Activated CD4-positive, alpha-beta T cell treated with anti-CD3 and anti-CD28 coated beads, Interleukin-2, amount 10 ng/mL, durations not matched to agents 7 days and 5 days (primary cell): ENCODE data around the gene LASP1. TPM values are rescaled to one million over a fixed set of nuclear protein-coding genes. Genes with fewer than 3 reads are reported as not detected.
A peak's percentile ranks its signal among the peaks of the same experiment; 100 is the strongest.

Experiments
- CTCF ChIA-PET: fragments of 350-600 bp; sonication (Branson Sonifier 250); formaldehyde crosslinking; loops from one replicate; lab custom pipeline; 2021; ENCODE audit warnings: antibody characterized with exemption; lab: Charles Lee
- POLR2A ChIA-PET: fragments of 350-600 bp; sonication (Branson Sonifier 250); formaldehyde crosslinking; loops from one replicate; lab custom pipeline; 2021; ENCODE audit warnings: antibody characterized with exemption; lab: Charles Lee
- DNase-seq: peaks from one replicate; pipeline ENCODE4 v3.0.0-alpha.2; 2020
- H3K27ac Mint-ChIP-seq: one replicate; pipeline ENCODE4 v1.8.0; 2021; ENCODE audit warnings: mild to moderate bottlenecking, moderate library complexity, mixed read lengths
- H3K27me3 Mint-ChIP-seq: one replicate; pipeline ENCODE4 v1.8.0; 2021; ENCODE audit warnings: mixed read lengths
- H3K36me3 Mint-ChIP-seq: one replicate; pipeline ENCODE4 v1.8.0; 2021; ENCODE audit warnings: low read depth, mixed read lengths
- H3K4me1 Mint-ChIP-seq: one replicate; pipeline ENCODE4 v1.8.0; 2021; ENCODE audit warnings: mixed read lengths
- H3K4me3 Mint-ChIP-seq: one replicate; pipeline ENCODE4 v1.8.0; 2021; ENCODE audit warnings: mild to moderate bottlenecking, moderate library complexity, mixed read lengths
- H3K9me3 Mint-ChIP-seq: one replicate; pipeline ENCODE4 v1.8.0; 2021; ENCODE audit warnings: mixed read lengths
- total RNA-seq, 2 experiments: library from RNA; stranded (reverse); gene quantifications; one replicate each; pipeline ENCODE4 v1.2.3, GENCODE V29; 2021

LASP1 gene
- total RNA-seq, 2 experiments from 2014 or later: 189 to 200 TPM

DNA sequence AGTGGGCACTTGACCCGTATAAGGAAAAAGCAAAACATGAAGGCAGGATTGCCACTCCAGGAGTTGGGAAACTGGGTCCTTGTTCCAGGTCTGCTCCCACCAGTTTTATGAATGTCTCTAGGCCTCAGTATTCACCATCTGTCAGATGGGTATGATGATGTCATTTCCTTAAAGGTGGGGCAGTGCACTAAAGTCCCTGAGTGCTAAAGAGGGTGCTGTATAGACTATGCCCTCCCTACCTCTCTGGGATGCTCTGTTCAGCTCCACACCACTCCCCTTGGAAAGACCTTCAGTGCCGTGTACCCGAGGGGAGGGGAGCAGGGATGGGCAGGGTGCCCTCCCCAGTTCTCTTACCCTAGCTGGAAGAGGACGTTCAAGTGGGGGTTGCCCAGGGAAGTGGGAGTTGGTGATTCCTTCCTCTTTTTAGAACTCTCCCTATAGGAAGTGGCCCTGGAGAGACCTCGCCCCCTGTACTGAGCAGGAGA lies 2.2 kb downstream of the LASP1 start:
- Mint-ChIP-seq H3K4me3 (peak overlapping the region; percentile 90), H3K4me1 (peaks cover 72% of the 10 kb centered on the region), H3K27ac (peak overlapping the region; percentile 88), H3K9me3 (no peaks in the 10 kb centered on the region), H3K27me3 (no peaks in the 10 kb centered on the region), H3K36me3 (peaks cover 10% of the 10 kb centered on the region)
- CTCF ChIA-PET: interaction anchor here (0.6 to 3.3 kb wide), 10 partner anchors 10 to 534 kb away, joined by 3 to 16 read pairs (median 5); partner anchors contain the start of gene RPL23
- peak; percentile 19 for DNase-seq
- POLR2A ChIA-PET: interaction anchor here (0.6 to 1.0 kb wide), 2 partner anchors 18 to 1027 kb away, joined by 3 to 4 read pairs; no protein-coding TSS in a partner anchor

DNA sequence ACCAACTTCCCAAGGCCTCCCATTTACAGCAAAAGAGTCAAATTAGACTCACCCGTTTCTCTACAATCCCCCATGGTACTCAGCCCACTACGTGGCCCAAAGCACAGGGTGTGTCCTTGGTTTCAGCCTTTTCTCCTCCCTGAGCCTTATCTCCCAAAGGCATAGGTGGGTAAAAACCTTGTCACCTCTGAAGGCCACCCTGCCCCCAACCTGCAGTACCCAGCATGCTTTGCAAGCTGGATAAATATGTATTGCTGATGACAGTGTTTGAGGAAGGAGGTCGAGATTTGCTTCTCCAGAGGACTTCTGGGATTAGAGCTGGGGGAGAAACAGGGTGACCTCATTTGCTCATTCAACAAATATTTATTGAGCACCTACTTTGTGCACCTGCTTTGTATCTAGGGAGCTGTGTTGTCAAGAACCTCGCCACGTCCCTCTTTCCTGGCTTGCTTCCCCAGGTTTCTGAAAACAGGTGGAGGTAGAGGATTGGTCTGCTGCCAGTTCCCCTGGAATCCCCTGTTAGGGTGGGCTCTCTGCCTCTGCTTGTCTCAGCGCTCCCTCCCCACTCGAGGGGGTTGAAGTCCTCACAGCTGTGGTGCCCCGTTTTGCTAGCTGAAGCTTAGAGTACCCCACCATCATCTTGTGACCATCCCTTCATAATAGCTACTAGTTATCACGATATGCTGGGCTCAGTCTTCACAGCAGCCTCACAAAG lies 3.0 kb downstream of the LASP1 start:
- ChIA-PET CTCF (interaction anchor here (1.1 to 2.8 kb wide), 7 partner anchors 10 to 280 kb away, joined by 3 to 11 read pairs (median 4); no protein-coding TSS in a partner anchor), POLR2A (no interaction called here)
- peak overlapping the region; percentile 90 for H3K4me3 Mint-ChIP-seq
- H3K27ac Mint-ChIP-seq: peak overlapping the region; percentile 26
- H3K36me3 Mint-ChIP-seq: peaks cover 16% of the 10 kb centered on the region
- DNase-seq: no peak
- no peaks in the 10 kb centered on the region for H3K9me3 Mint-ChIP-seq
- H3K4me1 Mint-ChIP-seq: peaks cover 74% of the 10 kb centered on the region
- H3K27me3 Mint-ChIP-seq: no peaks in the 10 kb centered on the region

DNA sequence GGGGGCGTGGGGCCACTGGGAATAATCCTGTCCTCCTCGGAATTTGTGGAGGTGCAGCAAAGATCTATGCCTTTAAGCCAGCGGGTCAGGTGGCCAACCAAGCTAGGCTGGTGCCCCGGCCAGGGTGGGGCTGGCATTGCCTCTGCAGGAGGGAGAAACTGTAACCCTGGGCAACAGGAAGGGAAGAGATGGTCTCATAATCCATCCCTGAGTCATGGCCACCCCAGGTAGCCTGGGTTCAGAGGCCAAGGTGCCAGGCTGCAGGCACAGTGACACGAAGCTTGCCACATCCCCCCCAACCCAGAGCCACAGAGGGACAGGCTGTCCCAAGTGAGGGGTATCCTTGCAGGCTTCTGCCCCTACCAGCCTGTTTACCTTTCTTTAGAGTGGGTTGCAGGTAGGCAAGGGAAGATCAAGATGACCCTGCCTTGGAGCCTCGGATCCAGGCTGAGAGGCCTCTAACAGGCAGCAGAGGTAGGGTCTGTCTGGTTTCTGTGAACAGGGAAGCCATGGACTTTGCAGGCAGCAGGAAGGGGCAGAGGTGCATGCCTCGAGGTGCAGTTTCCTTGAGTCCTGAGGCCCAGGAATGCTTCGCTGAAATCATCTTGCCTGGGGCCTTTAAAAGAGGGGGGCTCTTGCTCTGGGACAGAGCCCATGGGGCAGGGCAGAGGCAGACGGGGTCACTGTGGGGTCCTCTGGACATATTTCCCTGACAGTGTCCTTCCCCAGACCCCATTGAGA lies 4.0 kb downstream of the LASP1 start:
- Mint-ChIP-seq H3K27ac (peak overlapping the region; percentile 57), H3K4me3 (no peak overlapping the region), H3K36me3 (peaks cover 26% of the 10 kb centered on the region), H3K27me3 (no peaks in the 10 kb centered on the region), H3K4me1 (peaks cover 74% of the 10 kb centered on the region), H3K9me3 (no peaks in the 10 kb centered on the region)
- DNase-seq: no peak
- POLR2A ChIA-PET: no interaction called here
- CTCF ChIA-PET: interaction anchor here (1.2 to 2.8 kb wide), 4 partner anchors 9 to 25 kb away, joined by 3 to 11 read pairs (median 4); no protein-coding TSS in a partner anchor

DNA sequence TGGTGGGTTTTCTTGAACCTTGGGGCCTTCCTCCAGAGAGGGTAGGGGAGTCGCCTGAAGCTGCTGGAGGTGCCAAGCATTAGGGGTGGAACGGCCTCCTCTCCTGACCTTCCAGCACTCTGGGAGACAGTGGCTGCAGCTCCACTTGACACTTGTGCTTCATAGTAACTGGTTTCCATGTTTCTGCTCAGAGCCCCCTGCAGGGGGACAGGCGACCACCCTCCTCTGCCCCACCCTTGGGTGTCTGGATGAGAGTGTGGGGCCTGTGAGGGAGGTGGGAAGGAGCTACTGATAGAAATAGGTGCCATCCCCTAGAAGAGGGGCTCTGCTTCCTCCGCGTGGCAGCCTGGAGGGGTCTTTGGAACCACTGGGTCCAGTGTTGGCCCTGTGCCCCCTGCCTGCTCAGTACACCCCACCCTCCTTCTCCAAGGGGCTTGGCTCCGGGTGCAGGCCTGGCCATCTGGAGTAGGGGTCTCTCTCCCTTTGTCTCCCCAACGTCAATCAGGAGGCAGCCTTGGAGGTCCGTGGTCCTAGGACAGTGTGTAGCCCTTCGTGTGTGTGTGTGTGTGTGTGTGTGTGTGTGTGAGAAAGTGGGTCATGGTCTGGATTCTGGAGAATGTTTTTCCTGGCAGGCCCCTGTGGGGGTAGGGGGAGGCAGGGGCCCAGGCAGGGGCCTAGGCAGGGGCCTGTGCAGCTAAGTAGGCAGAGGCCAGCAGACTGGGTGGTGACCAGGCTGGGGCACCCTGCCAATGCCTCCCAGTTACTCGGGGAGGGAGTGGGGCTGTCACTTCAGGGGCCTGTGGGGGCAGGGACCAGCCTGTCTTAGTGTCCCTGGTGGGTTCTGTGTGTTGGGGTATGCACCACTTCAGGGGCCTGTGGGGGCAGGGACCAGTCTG lies 4.9 kb downstream of the LASP1 start:
- H3K4me1 Mint-ChIP-seq: peaks cover 79% of the 10 kb centered on the region
- POLR2A ChIA-PET: no interaction called here
- H3K27ac Mint-ChIP-seq: peak overlapping the region; percentile 17
- no peak overlapping the region for H3K4me3 Mint-ChIP-seq
- DNase-seq: no peak
- CTCF ChIA-PET: interaction anchor here (0.5 to 2.8 kb wide), 3 partner anchors 11 to 1323 kb away, joined by 4 to 11 read pairs (median 4); no protein-coding TSS in a partner anchor
- H3K9me3 Mint-ChIP-seq: no peaks in the 10 kb centered on the region
- no peaks in the 10 kb centered on the region for H3K27me3 Mint-ChIP-seq
- peaks cover 31% of the 10 kb centered on the region for H3K36me3 Mint-ChIP-seq

DNA sequence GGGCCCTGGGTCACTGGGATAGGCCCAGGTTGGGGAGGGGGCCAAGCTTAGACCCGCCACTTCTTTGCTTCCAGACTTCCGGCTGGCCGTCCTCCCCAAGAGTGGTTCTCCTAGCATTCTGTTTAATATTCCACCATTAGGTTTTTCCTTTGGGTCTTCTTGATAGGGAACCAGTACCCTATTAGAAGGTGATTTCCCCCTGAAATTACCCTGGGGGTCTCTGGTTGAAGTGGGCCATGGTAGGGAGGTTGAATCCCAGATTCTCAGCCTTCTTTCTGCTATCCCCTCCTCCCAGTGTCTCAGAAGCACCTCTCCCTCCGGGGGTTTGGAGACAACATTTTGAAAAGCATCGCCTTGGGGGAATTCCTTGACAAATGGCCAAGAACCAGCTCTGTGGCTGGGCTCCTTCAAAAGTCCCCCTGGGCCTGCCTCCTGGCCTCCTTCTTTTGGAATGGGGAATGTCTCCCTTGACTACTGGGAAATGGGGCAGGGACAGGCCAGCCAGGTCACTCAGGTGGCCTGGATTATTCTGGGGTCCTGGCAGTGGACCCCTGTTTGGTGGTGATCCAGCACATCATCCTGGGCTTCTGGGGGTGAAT lies 5.7 kb downstream of the LASP1 start:
- H3K9me3 Mint-ChIP-seq: no peaks in the 10 kb centered on the region
- CTCF ChIA-PET: interaction anchor here (1.0 kb wide), 1 partner anchor 10 kb away, joined by 3 read pairs; no protein-coding TSS in a partner anchor
- POLR2A ChIA-PET: no interaction called here
- peaks cover 87% of the 10 kb centered on the region for H3K4me1 Mint-ChIP-seq
- H3K4me3 Mint-ChIP-seq: no peak overlapping the region
- no peak for DNase-seq
- H3K36me3 Mint-ChIP-seq: peaks cover 39% of the 10 kb centered on the region
- no peaks in the 10 kb centered on the region for H3K27me3 Mint-ChIP-seq
- peak overlapping the region; percentile 57 for H3K27ac Mint-ChIP-seq

DNA sequence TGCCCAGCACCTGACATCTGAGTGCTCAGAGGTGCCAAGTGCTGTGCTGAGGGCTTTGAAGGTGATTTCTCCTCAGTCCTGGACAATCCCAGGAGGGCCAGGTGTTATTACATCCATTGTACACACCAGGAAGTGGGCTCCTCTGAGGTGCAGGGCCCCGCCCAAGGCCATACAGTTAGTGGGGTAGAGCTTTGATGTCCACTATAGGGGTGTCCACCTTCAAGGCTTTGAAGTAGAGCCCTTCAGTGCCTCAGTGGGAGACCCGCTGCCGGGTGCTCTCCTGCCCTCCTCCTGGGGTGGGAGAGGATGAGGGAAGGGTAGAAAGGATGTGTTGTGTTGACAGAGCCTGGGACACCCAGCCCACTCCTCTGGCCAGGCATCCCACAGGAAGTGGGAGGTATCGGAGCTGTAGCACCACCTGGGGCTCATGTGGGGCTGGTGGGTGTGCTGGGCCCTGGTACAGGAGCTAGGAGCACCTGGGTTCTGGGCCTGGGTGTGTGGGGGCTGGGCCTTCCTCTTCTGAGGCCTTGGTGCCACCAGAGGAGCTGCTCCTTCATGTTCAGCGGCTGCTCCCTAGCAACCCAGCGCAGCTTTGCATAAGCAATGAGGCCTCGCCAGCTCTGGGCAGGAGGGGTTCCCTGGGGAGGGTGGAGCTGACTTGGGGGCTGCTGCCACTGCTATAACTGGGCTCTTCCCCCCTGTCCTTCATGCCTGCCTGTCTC lies 7.4 kb downstream of the LASP1 start:
- no peaks in the 10 kb centered on the region for H3K27me3 Mint-ChIP-seq
- POLR2A ChIA-PET: no interaction called here
- H3K4me3 Mint-ChIP-seq: no peak overlapping the region
- peaks cover 93% of the 10 kb centered on the region for H3K4me1 Mint-ChIP-seq
- H3K9me3 Mint-ChIP-seq: no peaks in the 10 kb centered on the region
- peak; percentile 70 for DNase-seq
- H3K27ac Mint-ChIP-seq: peak overlapping the region; percentile 79
- H3K36me3 Mint-ChIP-seq: peaks cover 46% of the 10 kb centered on the region
- CTCF ChIA-PET: interaction anchor here (0.7 to 1.4 kb wide), 4 partner anchors 8 to 21 kb away, joined by 3 to 5 read pairs (median 4); no protein-coding TSS in a partner anchor

DNA sequence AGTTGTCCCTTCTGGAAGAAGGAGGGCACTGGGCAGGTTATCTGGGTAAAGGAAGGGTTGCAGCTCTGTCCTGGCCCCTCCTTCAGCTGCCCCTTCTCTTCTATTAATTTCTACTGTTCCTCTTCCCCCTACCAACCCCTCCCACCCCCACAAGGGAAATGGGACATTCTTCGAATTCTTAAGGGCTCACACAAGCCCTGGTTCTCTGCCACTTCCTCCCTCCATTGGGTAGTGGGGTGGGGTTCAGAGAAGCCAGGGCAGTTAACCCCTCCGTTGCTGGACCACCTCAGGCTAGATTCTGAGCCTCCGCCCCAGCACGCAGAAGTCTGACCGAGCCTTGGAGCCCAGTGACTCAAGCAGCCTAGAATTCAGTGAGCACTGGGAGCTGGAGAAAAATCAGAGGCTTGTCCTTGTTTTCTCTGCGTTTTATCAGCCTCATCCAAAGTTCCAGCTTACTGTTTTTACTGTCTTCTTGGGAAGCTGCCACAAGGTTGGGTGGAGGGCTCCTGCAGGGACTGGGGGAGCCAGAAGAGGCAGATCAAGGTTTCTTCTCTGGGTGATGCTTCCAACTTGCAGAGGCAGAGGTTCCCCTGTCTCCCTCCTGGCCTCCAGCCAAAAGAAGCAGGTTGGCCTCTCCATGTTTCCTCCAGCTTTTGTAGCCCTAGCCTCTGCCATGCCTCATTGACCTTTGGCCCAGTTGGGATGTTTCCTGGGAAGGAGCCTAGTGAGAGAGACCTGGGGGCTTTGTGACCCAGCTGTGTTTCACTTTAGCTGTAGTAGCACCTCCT lies 10.2 kb downstream of the LASP1 start:
- ChIA-PET CTCF (no interaction called here), POLR2A (interaction anchor here (0.7 kb wide), 1 partner anchor 49 kb away, joined by 3 read pairs; no protein-coding TSS in a partner anchor)
- DNase-seq: peak; percentile 43
- H3K36me3 Mint-ChIP-seq: peaks cover 65% of the 10 kb centered on the region
- no peaks in the 10 kb centered on the region for H3K27me3 Mint-ChIP-seq
- peaks cover 90% of the 10 kb centered on the region for H3K4me1 Mint-ChIP-seq
- H3K9me3 Mint-ChIP-seq: no peaks in the 10 kb centered on the region
- H3K27ac Mint-ChIP-seq: peak overlapping the region; percentile 80
- peak overlapping the region; percentile 57 for H3K4me3 Mint-ChIP-seq

DNA sequence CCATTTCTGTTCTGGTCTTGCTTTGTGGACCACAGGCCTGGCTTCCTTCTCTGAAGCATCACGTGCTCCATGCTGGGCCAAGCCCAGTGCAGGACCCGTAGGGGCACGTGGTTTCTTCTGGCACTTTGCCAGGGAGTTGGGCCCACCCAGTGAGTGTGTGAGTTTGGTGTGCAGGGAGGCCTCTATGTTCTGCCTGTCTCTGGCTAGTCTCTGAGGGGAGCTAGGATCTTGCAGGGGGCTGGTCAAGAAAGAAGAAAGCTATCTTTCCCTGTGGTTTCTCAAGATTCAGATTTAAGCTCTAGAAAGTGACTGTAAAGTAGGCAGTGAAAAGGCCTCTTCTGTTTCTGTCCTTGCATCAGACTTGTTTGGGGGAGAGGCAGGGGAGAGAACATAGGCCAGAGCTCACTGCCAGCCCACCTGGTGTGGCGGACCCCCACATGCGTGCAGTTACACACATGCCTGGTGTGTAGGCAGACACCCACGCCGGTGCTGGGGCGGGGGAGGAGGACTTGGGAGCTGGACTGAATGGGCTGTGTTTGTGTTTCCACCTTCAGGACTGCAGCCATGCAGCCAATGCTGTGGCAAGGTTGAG lies 11.8 kb downstream of the LASP1 start:
- peak; percentile 48 for DNase-seq
- Mint-ChIP-seq H3K9me3 (no peaks in the 10 kb centered on the region), H3K27ac (peak overlapping the region; percentile 88), H3K27me3 (no peaks in the 10 kb centered on the region), H3K4me3 (peak overlapping the region; percentile 21), H3K4me1 (peaks cover 92% of the 10 kb centered on the region), H3K36me3 (peaks cover 76% of the 10 kb centered on the region)
- CTCF ChIA-PET: interaction anchor here (0.6 to 1.6 kb wide), 5 partner anchors 9 to 205 kb away, joined by 3 to 5 read pairs (median 5); no protein-coding TSS in a partner anchor
- POLR2A ChIA-PET: interaction anchor here (0.9 kb wide), 1 partner anchor 12 kb away, joined by 3 read pairs; no protein-coding TSS in a partner anchor

DNA sequence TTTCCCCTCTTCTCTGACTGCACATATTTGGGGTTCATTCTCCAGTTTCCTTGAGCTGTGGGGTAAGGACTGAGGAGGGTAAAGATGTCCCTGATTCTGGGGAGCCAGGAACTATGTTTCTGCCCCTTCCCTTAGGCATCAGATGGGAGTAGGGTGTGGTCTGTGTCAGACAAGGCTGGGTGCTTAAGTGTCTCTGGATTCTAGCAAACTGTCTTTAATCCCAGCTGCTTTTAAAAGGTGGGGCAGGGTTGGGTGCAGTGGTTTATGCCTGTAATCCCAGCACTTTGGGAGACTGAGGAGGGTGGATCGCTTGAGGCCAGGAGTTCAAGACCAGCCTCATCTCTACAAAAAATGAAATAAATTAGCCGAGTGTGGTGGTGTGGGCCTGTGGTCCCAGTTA lies 13.0 kb downstream of the LASP1 start:
- CTCF ChIA-PET: interaction anchor here (1.6 kb wide), 2 partner anchors 10 to 14 kb away, joined by 5 read pairs; no protein-coding TSS in a partner anchor
- no peak for DNase-seq
- peak overlapping the region; percentile 88 for H3K27ac Mint-ChIP-seq
- H3K4me1 Mint-ChIP-seq: peaks cover 90% of the 10 kb centered on the region
- H3K4me3 Mint-ChIP-seq: peak overlapping the region; percentile 18
- POLR2A ChIA-PET: no interaction called here
- no peaks in the 10 kb centered on the region for H3K27me3 Mint-ChIP-seq
- H3K36me3 Mint-ChIP-seq: peaks cover 75% of the 10 kb centered on the region
- no peaks in the 10 kb centered on the region for H3K9me3 Mint-ChIP-seq
